Testis (tissue), 3 donors: ENCODE results near the gene GLOD5. TPM values are rescaled to one million over a fixed set of nuclear protein-coding genes. Genes with fewer than 3 reads are reported as not detected.
"Not testable (repeated sequence)": the region's sequence is repeated elsewhere in the genome, so short reads cannot be mapped to it uniquely, and the experiment has no call there.

Experiments
- DNase-seq: peaks from one replicate; pipeline ENCODE4 v3.0.0-alpha.2; 2019
- H3K27ac ChIP-seq, 2 donors: fragments of 200-600 bp; sonication (generic); one replicate each; pipeline ENCODE4 v1.5.1; 2019
- H3K27me3 ChIP-seq: fragments of 200-600 bp; sonication (generic); one replicate; pipeline ENCODE4 v1.5.1; 2019
- H3K36me3 ChIP-seq: fragments of 200-600 bp; sonication (generic); one replicate; pipeline ENCODE4 v1.5.1; 2017; ENCODE audit warnings: low read depth; ENCODE audit errors: missing control alignments
- H3K4me1 ChIP-seq: fragments of 200-600 bp; sonication (generic); one replicate; pipeline ENCODE4 v1.5.1; 2019
- H3K4me3 ChIP-seq, 2 donors: fragments of 200-600 bp; sonication (generic); one replicate each; pipeline ENCODE4 v1.5.1; 2017 to 2019
- H3K9me3 ChIP-seq: fragments of 200-600 bp; sonication (generic); one replicate; pipeline ENCODE4 v1.5.1; 2017
- CTCF ChIP-seq, 3 experiments: fragments of 450-650 bp in 2 of 3; fragments of 200-600 bp in 1 of 3; sonication (generic) in 1 of 3; IDR thresholded peaks; one replicate each; pipeline ENCODE4 v1.5.1; 2016 to 2019; ENCODE audit warnings: antibody characterized with exemption in 3 of 3, mild to moderate bottlenecking in 2 of 3, moderate library complexity in 1 of 3
- POLR2A ChIP-seq: fragments of 450-650 bp; IDR thresholded peaks from one replicate; pipeline ENCODE4 v1.6.1; 2017; ENCODE audit warnings: antibody characterized with exemption, mild to moderate bottlenecking, moderate library complexity
- WGBS, 2 donors: methylation state at CpG; one replicate each; pipeline ENCODE4 v1.1.5; 2018; 5-methylcytosine and 5-hydroxymethylcytosine counted together
- intact Hi-C: fragments of 100-400 bp; cut with DNase I; formaldehyde crosslinking; loops from one replicate; pipeline ENCODE4 v1.15.1; 2023; ENCODE audit warnings: low total_unique reads
- polyA plus RNA-seq: library from polyadenylated mRNA; stranded (reverse); fragments of 350-450 nt; fragmentation: Illumina TruSeq; extraction: RNeasy Lipid Tissue Mini Kit (QIAGEN cat#74804); gene quantifications from one replicate; pipeline ENCODE4 v1.2.3, GENCODE V29; 2014; ENCODE audit warnings: low read depth, low replicate concordance; ENCODE audit not compliant: insufficient read depth
- small RNA-seq, 2 donors: library from RNA; depleted of rRNA; stranded (forward); fragments of <200 nt; gene quantifications; one replicate each; pipeline ENCODE3, GENCODE V24; 2016
- total RNA-seq, 2 donors: library from RNA; depleted of rRNA; stranded (reverse); fragments of >200 nt; gene quantifications; one replicate each; pipeline ENCODE4 v1.2.3, GENCODE V29; 2016

Gene GLOD5
- total and polyA plus RNA-seq, 3 donors from 2014 or later = 0.83 TPM; not detected in 2

- intact Hi-C loops = no loop called here
- no peak for DNase-seq
Measured at GRCh38 chrX:48818098-48818497, 56.6 kb downstream of the GLOD5 start.

GRCh38 chrX:48818866-48819265 lies 57.3 kb downstream of the GLOD5 start:
- 100% methylated on average over 2 to 3 of the region's 4 CpGs for WGBS, 2 donors
- DNase-seq = no peak
- TF ChIP-seq CTCF (IDR thresholded peaks at IDR 0.05) (no peak), POLR2A (no peak)
- Histone ChIP-seq H3K4me1 (no peaks in the 10 kb centered on the region), H3K27me3 (no peaks in the 10 kb centered on the region), H3K36me3 (no peaks in the 10 kb centered on the region), H3K27ac (no peak overlapping the region), H3K4me3 (no peak overlapping the region), H3K9me3 (no peaks in the 10 kb centered on the region)
- intact Hi-C loops = no loop called here

More at GRCh38 chrX:48818098-48818497, 56.6 kb downstream of the GLOD5 start:
- H3K36me3 ChIP-seq = no peaks in the 10 kb centered on the region
- 87 to 100% methylated on average over 1 to 12 of the region's 16 CpGs for WGBS, 2 donors
- H3K9me3 ChIP-seq = no peaks in the 10 kb centered on the region
- H3K4me3 ChIP-seq = no peak overlapping the region
- H3K4me1 ChIP-seq = no peaks in the 10 kb centered on the region
- H3K27ac ChIP-seq = no peak overlapping the region
- H3K27me3 ChIP-seq = no peaks in the 10 kb centered on the region
- TF ChIP-seq CTCF (IDR thresholded peaks at IDR 0.05) (no peak), POLR2A (no peak)

- WGBS, 2 donors = 68 to 89% methylated on average over 6 to 8 of the region's 9 CpGs
- H3K36me3 ChIP-seq, DNase-seq, H3K4me3 ChIP-seq, H3K27ac ChIP-seq, H3K4me1 ChIP-seq, H3K9me3 ChIP-seq, intact Hi-C loops, H3K27me3 ChIP-seq: not testable (repeated sequence)
Measured at GRCh38 chrX:48819394-48819793, 57.8 kb downstream of the GLOD5 start.

- H3K4me3 ChIP-seq = no peak overlapping the region
- intact Hi-C loops = no loop called here
- 57% methylated on average over 3 of the region's 6 CpGs; no CpG with 5 or more reads in 1 of the 2 donors for WGBS, 2 donors
- no peaks in the 10 kb centered on the region for H3K27me3 ChIP-seq
- H3K27ac ChIP-seq = no peak overlapping the region
- TF ChIP-seq POLR2A (no peak), CTCF (IDR thresholded peaks at IDR 0.05) (no peak)
- H3K9me3 ChIP-seq = no peaks in the 10 kb centered on the region
- no peak for DNase-seq
- H3K4me1 ChIP-seq = no peaks in the 10 kb centered on the region
- H3K36me3 ChIP-seq = no peaks in the 10 kb centered on the region
Measured at GRCh38 chrX:48823053-48823452, 61.5 kb downstream of the GLOD5 start.

Small RNAs within 50 kb of the gene (small RNA-seq; reads per million reads assigned to genes)
- gene RNU6-1056P (0 reads per million in 2 donors), gene RNU6-29P (0 reads per million in 2 donors)

Other genes starting within 250 kb of the GLOD5 start
- gene EBP, start 239.9 kb upstream of the GLOD5 start, total RNA-seq = 10 to 100 TPM; 30.4 to 61.0 TPM
- gene EBP, start 239.9 kb upstream of the GLOD5 start, polyA plus RNA-seq = 48.8 TPM
- gene TBC1D25, start 222.0 kb upstream of the GLOD5 start, total RNA-seq = 10 to 100 TPM; 27.3 to 36.1 TPM
- gene TBC1D25, start 222.0 kb upstream of the GLOD5 start, polyA plus RNA-seq = 19.3 TPM
- 100 to 1,000 TPM; 121 to 167 TPM for gene RBM3, start 187.3 kb upstream of the GLOD5 start, total RNA-seq
- gene RBM3, start 187.3 kb upstream of the GLOD5 start, polyA plus RNA-seq = 214 TPM
- 100 to 1,000 TPM; 109 to 148 TPM for gene WDR13, start 164.3 kb upstream of the GLOD5 start, total RNA-seq
- 69.6 TPM for gene WDR13, start 164.3 kb upstream of the GLOD5 start, polyA plus RNA-seq
- gene WAS, start 77.9 kb upstream of the GLOD5 start, total RNA-seq = 1 to 10 TPM; 2.5 to 5.5 TPM
- gene WAS, start 77.9 kb upstream of the GLOD5 start, polyA plus RNA-seq = 4.7 TPM
- 10 to 100 TPM; 16.5 to 16.7 TPM for gene SUV39H1, start 65.0 kb upstream of the GLOD5 start, total RNA-seq
- gene SUV39H1, start 65.0 kb upstream of the GLOD5 start, polyA plus RNA-seq = 10.3 TPM
- gene GATA1, start 24.8 kb downstream of the GLOD5 start, total RNA-seq = under 1 TPM in 1 of 2 donors, not detected in 1; 0.24 TPM
- 1.3 TPM for gene GATA1, start 24.8 kb downstream of the GLOD5 start, polyA plus RNA-seq
- gene HDAC6, start 40.3 kb downstream of the GLOD5 start, total RNA-seq = 100 to 1,000 TPM; 223 to 269 TPM
- gene HDAC6, start 40.3 kb downstream of the GLOD5 start, polyA plus RNA-seq = 147 TPM
- gene ERAS, start 64.8 kb downstream of the GLOD5 start, total RNA-seq = 1 to 10 TPM; 1.4 to 2.0 TPM
- 0.76 TPM for gene ERAS, start 64.8 kb downstream of the GLOD5 start, polyA plus RNA-seq
- 10 to 100 TPM; 62.5 to 82.8 TPM for gene PCSK1N, start 73.9 kb downstream of the GLOD5 start, total RNA-seq
- 8.6 TPM for gene PCSK1N, start 73.9 kb downstream of the GLOD5 start, polyA plus RNA-seq
- gene TIMM17B, start 136.0 kb downstream of the GLOD5 start, total RNA-seq = 10 to 100 TPM; 41.2 to 53.2 TPM
- 32.9 TPM for gene TIMM17B, start 136.0 kb downstream of the GLOD5 start, polyA plus RNA-seq
- 10 to 100 TPM; 39.3 to 43.7 TPM for gene PQBP1, start 136.2 kb downstream of the GLOD5 start, total RNA-seq
- gene PQBP1, start 136.2 kb downstream of the GLOD5 start, polyA plus RNA-seq = 37.8 TPM
- gene SLC35A2, start 149.9 kb downstream of the GLOD5 start, total RNA-seq = 10 to 100 TPM; 15.9 to 21.6 TPM
- 18.6 TPM for gene SLC35A2, start 149.9 kb downstream of the GLOD5 start, polyA plus RNA-seq
- gene PIM2, start 157.3 kb downstream of the GLOD5 start, total RNA-seq = 10 to 100 TPM; 21.5 to 23.0 TPM
- 20.6 TPM for gene PIM2, start 157.3 kb downstream of the GLOD5 start, polyA plus RNA-seq
- 10 to 100 TPM; 74.3 to 77.1 TPM for gene OTUD5, start 195.9 kb downstream of the GLOD5 start, total RNA-seq
- gene OTUD5, start 195.9 kb downstream of the GLOD5 start, polyA plus RNA-seq = 36.2 TPM
- 1 to 10 TPM; 2.4 to 3.3 TPM for gene KCND1, start 210.1 kb downstream of the GLOD5 start, total RNA-seq
- gene KCND1, start 210.1 kb downstream of the GLOD5 start, polyA plus RNA-seq = 2.3 TPM
- 10 to 100 TPM; 76.4 to 88.9 TPM for gene GRIPAP1, start 240.5 kb downstream of the GLOD5 start, total RNA-seq
- gene GRIPAP1, start 240.5 kb downstream of the GLOD5 start, polyA plus RNA-seq = 44.4 TPM